Adrenal gland (tissue), 12 donors: ENCODE results near the gene PIK3C2G. TPM values are rescaled to one million over a fixed set of nuclear protein-coding genes. Genes with fewer than 3 reads are reported as not detected.
A peak's percentile ranks its signal among the peaks of the same experiment; 100 is the strongest.

Experiments used
- DNase-seq, 7 donors: peaks; one replicate each; pipeline ENCODE4 v3.0.0-alpha.2; 2019 to 2020
- H3K27ac ChIP-seq, 5 donors: fragments of 200-600 bp; sonication (generic) in 4 of 5; 1 replicate in 3 of 5; 2 replicates in 2 of 5; pipeline versions ENCODE4 v1.5.1 to v1.8.0; 2016 to 2020; ENCODE audit warnings: mild to moderate bottlenecking in 1 of 5
- H3K27me3 ChIP-seq: fragments of 200-600 bp; 2 replicates; pipeline ENCODE4 v1.8.0; 2021
- H3K36me3 ChIP-seq, 2 donors: fragments of 200-600 bp; replicated peaks in 1 of 2; 1 replicate in 1 of 2; 2 replicates in 1 of 2; pipeline versions ENCODE4 v1.5.1 to v1.8.0; 2018 to 2022
- H3K4me1 ChIP-seq, 2 donors: fragments of 200-600 bp; replicated peaks in 1 of 2; 1 replicate in 1 of 2; 2 replicates in 1 of 2; pipeline versions ENCODE4 v1.5.1 to v1.8.0; 2018 to 2021
- H3K4me3 ChIP-seq, 4 donors: fragments of 200-600 bp; sonication (generic) in 3 of 4; one replicate each; pipeline ENCODE4 v1.5.1; 2016 to 2018
- H3K9me3 ChIP-seq, 3 donors: fragments of 200-600 bp; sonication (generic) in 1 of 3; replicated peaks in 1 of 3; 1 replicate in 2 of 3; 2 replicates in 1 of 3; pipeline versions ENCODE4 v1.5.1 to v1.8.0; 2016 to 2021
- CTCF ChIP-seq, 6 experiments: fragments of 450-650 bp in 4 of 6; fragments of 200-600 bp in 2 of 6; sonication (generic) in 1 of 6; IDR thresholded peaks; 1 replicate in 5 of 6; 2 replicates in 1 of 6; pipeline versions ENCODE4 v1.5.1 to v1.8.0; 2016 to 2021; ENCODE audit warnings: antibody characterized with exemption in 6 of 6, mild to moderate bottlenecking in 2 of 6, moderate library complexity in 1 of 6
- POLR2A ChIP-seq, 2 donors: fragments of 450-650 bp; IDR thresholded peaks; one replicate each; pipeline ENCODE4 v1.6.1; 2017; ENCODE audit warnings: antibody characterized with exemption in 2 of 2, mild to moderate bottlenecking in 2 of 2, moderate library complexity in 1 of 2
- WGBS, 4 donors: extraction: QIAGEN DNeasy Blood & Tissue Kit in 2 of 4; methylation state at CpG; one replicate each; pipeline versions ENCODE4 v1.1.5 to v1.1.7; 2013 to 2017; 5-methylcytosine and 5-hydroxymethylcytosine counted together
- intact Hi-C, 2 donors: fragments of 100-400 bp; cut with DNase I; formaldehyde crosslinking; loops; one replicate each; pipeline versions ENCODE4 v1.14.1 to v1.15.0; 2022 to 2023
- polyA plus RNA-seq, 3 donors: library from polyadenylated mRNA; stranded (reverse); fragments of 200-250 nt in 2 of 3; fragments of 350-450 nt in 1 of 3; fragmentation: Illumina TruSeq in 1 of 3; extraction: RNeasy Lipid Tissue Mini Kit (QIAGEN cat#74804) in 1 of 3; gene quantifications; one replicate each; pipeline ENCODE4 v1.2.3, GENCODE V29; 2013 to 2014
- total RNA-seq, 9 donors: library from RNA; depleted of rRNA in 4 of 9; stranded (reverse); fragments of >200 nt in 4 of 9; fragments of 120-200 nt in 1 of 9; fragmentation: NEBNext Ultra II Directional in 1 of 9; extraction: Animal tissue kit (Norgen Biotek cat#: 25700) in 1 of 9; gene quantifications; one replicate each; pipeline versions ENCODE4 v1.1.0 to v1.2.4, GENCODE V29; 2013 to 2023
- donor health status: healthy with polysubstance abuse.
- donor health status: Bipolar disorder and iron deficiency.
- donor health status: DM: yes; HTN: yes; CAD: no.
- donor health status: DM: no; HTN: no; CAD: no.
- donor health status: DM: no; HTN: no; CAD: no.
- donor health status: DM: yes; HTN: yes; CAD: no.

The PIK3C2G gene
- total and polyA plus RNA-seq, 12 donors: 0.11 to 1.3 (median 0.54) TPM

GRCh38 chr12:18345021-18345735, 83.9 kb downstream of the PIK3C2G start:
- peak in 1 of 7 donors; percentile 17 for DNase-seq
- 63 to 74% (median 66%) methylated on average over 3 of the region's 3 CpGs for WGBS, 4 donors

GRCh38 chr12:18352312-18352711, 91.0 kb downstream of the PIK3C2G start:
- WGBS, 4 donors: 78 to 94% (median 93%) methylated on average over 5 of the region's 5 CpGs
- no peaks in the 10 kb centered on the region for H3K4me1 ChIP-seq

More at GRCh38 chr12:18345021-18345735, 83.9 kb downstream of the PIK3C2G start:
- H3K4me3 ChIP-seq: no peak overlapping the region
- H3K27ac ChIP-seq: peak overlapping the region in 1 of 5 donors; percentile 9
- intact Hi-C loops: no loop called here
- H3K4me1 ChIP-seq: no peaks in the 10 kb centered on the region
- no peaks in the 10 kb centered on the region for H3K27me3 ChIP-seq
- H3K9me3 ChIP-seq: peaks cover 0 to 3% (median 0%) of the 10 kb centered on the region in 3 donors
- H3K36me3 ChIP-seq: no peaks in the 10 kb centered on the region
- TF ChIP-seq CTCF (IDR thresholded peaks at IDR 0.05) (no peak), POLR2A (IDR thresholded peaks at IDR 0.05) (no peak)

GRCh38 chr12:18355429-18355828, 94.1 kb downstream of the PIK3C2G start:
- Histone ChIP-seq H3K27ac (no peak overlapping the region), H3K9me3 (no peaks in the 10 kb centered on the region), H3K27me3 (no peaks in the 10 kb centered on the region), H3K4me1 (no peaks in the 10 kb centered on the region), H3K4me3 (no peak overlapping the region), H3K36me3 (no peaks in the 10 kb centered on the region)
- intact Hi-C loops: no loop called here
- no peak for TF ChIP-seq POLR2A (IDR thresholded peaks at IDR 0.05)
- TF ChIP-seq CTCF (IDR thresholded peaks at IDR 0.05): no peak
- no peak for DNase-seq
- WGBS, 4 donors: 86 to 96% (median 92%) methylated on average over 4 to 5 of the region's 5 CpGs

More at GRCh38 chr12:18352312-18352711, 91.0 kb downstream of the PIK3C2G start:
- no peaks in the 10 kb centered on the region for H3K9me3 ChIP-seq
- no peak overlapping the region for H3K4me3 ChIP-seq
- no peak for TF ChIP-seq CTCF (IDR thresholded peaks at IDR 0.05)
- no peak for TF ChIP-seq POLR2A (IDR thresholded peaks at IDR 0.05)
- H3K27me3 ChIP-seq: no peaks in the 10 kb centered on the region
- H3K27ac ChIP-seq: no peak overlapping the region
- DNase-seq: no peak
- intact Hi-C loops: no loop called here
- H3K36me3 ChIP-seq: no peaks in the 10 kb centered on the region

GRCh38 chr12:18358077-18358476, 96.8 kb downstream of the PIK3C2G start:
- Histone ChIP-seq H3K4me1 (no peaks in the 10 kb centered on the region), H3K4me3 (no peak overlapping the region), H3K27ac (no peak overlapping the region), H3K9me3 (no peaks in the 10 kb centered on the region), H3K27me3 (no peaks in the 10 kb centered on the region), H3K36me3 (no peaks in the 10 kb centered on the region)
- TF ChIP-seq CTCF (IDR thresholded peaks at IDR 0.05) (no peak), POLR2A (IDR thresholded peaks at IDR 0.05) (no peak)
- 81 to 98% (median 86%) methylated on average over 2 of the region's 2 CpGs for WGBS, 4 donors
- DNase-seq: no peak
- intact Hi-C loops: no loop called here
